UCSD-AML1 (cell line): ENCODE data around the gene CBR4.
A peak's percentile ranks its signal among the peaks of the same experiment; 100 is the strongest.

Source experiments
- DNase-seq: peaks from one replicate; lab custom pipeline; 2025; ENCODE audit not compliant: unreplicated experiment; lab: John Stamatoyannopoulos, UW

Gene CBR4

GRCh38 chr4:169033660-169034059, 23.6 kb upstream of the CBR4 start:
- DNase-seq = peak; percentile 25

GRCh38 chr4:169032883-169033645, 23.0 kb upstream of the CBR4 start:
- no peak for DNase-seq

GRCh38 chr4:169032194-169032593, 22.1 kb upstream of the CBR4 start:
- DNase-seq = no peak

- DNase-seq = no peak
These were observed 21.3 kb upstream of the CBR4 start for GRCh38 chr4:169031392-169031791.

GRCh38 chr4:169030562-169030982, 20.5 kb upstream of the CBR4 start:
- no peak for DNase-seq

- no peak for DNase-seq
These were observed 19.9 kb upstream of the CBR4 start for GRCh38 chr4:169029947-169030346.

GRCh38 chr4:169027663-169028062, 17.6 kb upstream of the CBR4 start:
- DNase-seq = no peak

- no peak for DNase-seq
These were observed 15.1 kb upstream of the CBR4 start for GRCh38 chr4:169025184-169025583.

GRCh38 chr4:169024762-169025161, 14.7 kb upstream of the CBR4 start:
- no peak for DNase-seq

- no peak for DNase-seq
These were observed 8.4 kb upstream of the CBR4 start for GRCh38 chr4:169018406-169018805.

GRCh38 chr4:169017971-169018370, 7.9 kb upstream of the CBR4 start:
- DNase-seq = no peak

GRCh38 chr4:169015186-169015623, 5.2 kb upstream of the CBR4 start:
- DNase-seq = no peak

GRCh38 chr4:169014586-169014985, 4.5 kb upstream of the CBR4 start:
- DNase-seq = no peak

- no peak for DNase-seq
These were observed 3.3 kb upstream of the CBR4 start for GRCh38 chr4:169013396-169013795.

GRCh38 chr4:169012049-169012448, 2.0 kb upstream of the CBR4 start:
- DNase-seq = no peak

- peak; percentile 80 for DNase-seq
These were observed 550 bp downstream of the CBR4 start for GRCh38 chr4:169009286-169010124.

GRCh38 chr4:169005453-169006099, 4.5 kb downstream of the CBR4 start:
- DNase-seq = no peak

GRCh38 chr4:169000315-169000714, 9.7 kb downstream of the CBR4 start:
- DNase-seq = no peak

- DNase-seq = no peak
These were observed 10.2 kb downstream of the CBR4 start for GRCh38 chr4:168999809-169000208.

GRCh38 chr4:168998596-168998995, 11.5 kb downstream of the CBR4 start:
- no peak for DNase-seq

GRCh38 chr4:168995537-168996295, 14.3 kb downstream of the CBR4 start:
- no peak for DNase-seq
